Measurements from ENCODE around the gene YEATS2.
"Not testable (repeated sequence)": the region's sequence is repeated elsewhere in the genome, so short reads cannot be mapped to it uniquely, and the experiment has no call there.

YEATS2 gene

GRCh38 chr3:183733553-183733952 is 36.0 kb downstream of the YEATS2 start:
- DNase-seq (ENCODE audit: low read depth): no peak
- H3K4me3 ChIP-seq (ENCODE audit: low read depth, low read length): no peak overlapping the region
- TF ChIP-seq CTCF (IDR thresholded peaks at IDR 0.05; ENCODE audit: insufficient read depth, low read depth, low read length, missing control alignments): no peak

GRCh38 chr3:183734750-183735494 is 37.3 kb downstream of the YEATS2 start:
- no peak for TF ChIP-seq CTCF (IDR thresholded peaks at IDR 0.05; ENCODE audit: insufficient read depth, low read depth, low read length, missing control alignments)
- no peak for DNase-seq (ENCODE audit: low read depth)
- H3K4me3 ChIP-seq (ENCODE audit: low read depth, low read length): no peak overlapping the region

- TF ChIP-seq CTCF (IDR thresholded peaks at IDR 0.05; ENCODE audit: insufficient read depth, low read depth, low read length, missing control alignments): no peak
- no peak for DNase-seq (ENCODE audit: low read depth)
Measured at GRCh38 chr3:183737116-183737515, 39.5 kb downstream of the YEATS2 start.

GRCh38 chr3:183740154-183740553 is 42.6 kb downstream of the YEATS2 start:
- DNase-seq (ENCODE audit: low read depth): not testable (repeated sequence)

More at GRCh38 chr3:183737116-183737515, 39.5 kb downstream of the YEATS2 start:
- no peak overlapping the region for H3K4me3 ChIP-seq (ENCODE audit: low read depth, low read length)

GRCh38 chr3:183743231-183743630 is 45.6 kb downstream of the YEATS2 start:
- no peak for TF ChIP-seq CTCF (IDR thresholded peaks at IDR 0.05; ENCODE audit: insufficient read depth, low read depth, low read length, missing control alignments)
- no peak for DNase-seq (ENCODE audit: low read depth)

More at GRCh38 chr3:183740154-183740553, 42.6 kb downstream of the YEATS2 start:
- H3K4me3 ChIP-seq (ENCODE audit: low read depth, low read length): not testable (repeated sequence)

GRCh38 chr3:183745300-183746098 is 47.9 kb downstream of the YEATS2 start:
- TF ChIP-seq CTCF (IDR thresholded peaks at IDR 0.05; ENCODE audit: insufficient read depth, low read depth, low read length, missing control alignments): no peak
- H3K4me3 ChIP-seq (ENCODE audit: low read depth, low read length): no peak overlapping the region
- DNase-seq (ENCODE audit: low read depth): no peak

More at GRCh38 chr3:183743231-183743630, 45.6 kb downstream of the YEATS2 start:
- no peak overlapping the region for H3K4me3 ChIP-seq (ENCODE audit: low read depth, low read length)

- H3K4me3 ChIP-seq (ENCODE audit: low read depth, low read length): no peak overlapping the region
- no peak for DNase-seq (ENCODE audit: low read depth)
- TF ChIP-seq CTCF (IDR thresholded peaks at IDR 0.05; ENCODE audit: insufficient read depth, low read depth, low read length, missing control alignments): no peak
Measured at GRCh38 chr3:183754052-183754451, 56.5 kb downstream of the YEATS2 start.
